GM12872 (cell line): ENCODE results near the gene EXOC6B.

Source experiments
- TF ChIP-seq, protein P1 (sequence below): IDR thresholded peaks from 3 replicates; pipeline ENCODE4 v1.5.1; 2011; ENCODE audit warnings: low read depth, mild to moderate bottlenecking, low read length, moderate library complexity; ENCODE audit not compliant: insufficient read depth

EXOC6B gene

DNA sequence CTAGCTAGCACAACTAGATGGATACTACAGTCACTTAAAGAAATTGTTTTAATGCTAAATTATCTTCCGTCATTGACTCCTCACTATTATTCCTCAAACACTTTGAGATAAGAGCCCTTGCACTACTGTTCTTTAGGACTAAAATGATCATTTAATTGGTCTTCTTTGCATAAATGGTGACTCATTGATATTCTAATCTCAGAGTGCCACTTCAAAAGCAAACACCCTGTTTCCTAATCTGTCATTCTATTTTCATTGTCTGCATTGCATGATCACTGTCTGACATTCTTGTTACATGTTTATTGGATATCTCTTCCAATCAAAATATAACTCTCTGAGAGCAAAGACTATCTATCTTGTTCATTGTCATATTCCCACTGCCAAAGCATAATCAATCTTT lies 313.9 kb downstream of the EXOC6B start:
- TF ChIP-seq, protein P1, sequence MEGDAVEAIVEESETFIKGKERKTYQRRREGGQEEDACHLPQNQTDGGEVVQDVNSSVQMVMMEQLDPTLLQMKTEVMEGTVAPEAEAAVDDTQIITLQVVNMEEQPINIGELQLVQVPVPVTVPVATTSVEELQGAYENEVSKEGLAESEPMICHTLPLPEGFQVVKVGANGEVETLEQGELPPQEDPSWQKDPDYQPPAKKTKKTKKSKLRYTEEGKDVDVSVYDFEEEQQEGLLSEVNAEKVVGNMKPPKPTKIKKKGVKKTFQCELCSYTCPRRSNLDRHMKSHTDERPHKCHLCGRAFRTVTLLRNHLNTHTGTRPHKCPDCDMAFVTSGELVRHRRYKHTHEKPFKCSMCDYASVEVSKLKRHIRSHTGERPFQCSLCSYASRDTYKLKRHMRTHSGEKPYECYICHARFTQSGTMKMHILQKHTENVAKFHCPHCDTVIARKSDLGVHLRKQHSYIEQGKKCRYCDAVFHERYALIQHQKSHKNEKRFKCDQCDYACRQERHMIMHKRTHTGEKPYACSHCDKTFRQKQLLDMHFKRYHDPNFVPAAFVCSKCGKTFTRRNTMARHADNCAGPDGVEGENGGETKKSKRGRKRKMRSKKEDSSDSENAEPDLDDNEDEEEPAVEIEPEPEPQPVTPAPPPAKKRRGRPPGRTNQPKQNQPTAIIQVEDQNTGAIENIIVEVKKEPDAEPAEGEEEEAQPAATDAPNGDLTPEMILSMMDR, result no peak

DNA sequence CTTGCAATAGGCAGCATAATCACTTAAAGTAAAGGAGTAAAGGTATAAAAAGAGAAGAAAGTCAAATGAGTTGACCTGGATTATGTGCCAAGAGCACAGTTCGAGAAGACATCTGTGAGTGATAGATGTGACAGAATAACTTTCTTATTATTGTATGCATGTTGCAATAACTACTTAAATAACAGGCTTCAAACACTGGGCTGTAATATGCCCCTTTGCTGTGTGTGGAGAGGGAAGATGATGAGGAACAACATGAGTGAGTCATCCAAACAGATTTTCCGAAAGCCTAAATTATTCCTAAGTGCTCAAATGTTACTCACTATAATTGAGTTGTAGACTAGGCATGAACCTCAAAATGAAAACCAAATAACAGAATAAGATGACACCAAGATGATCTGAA lies 328.1 kb downstream of the EXOC6B start:
- TF ChIP-seq, protein P1, result no peak

DNA sequence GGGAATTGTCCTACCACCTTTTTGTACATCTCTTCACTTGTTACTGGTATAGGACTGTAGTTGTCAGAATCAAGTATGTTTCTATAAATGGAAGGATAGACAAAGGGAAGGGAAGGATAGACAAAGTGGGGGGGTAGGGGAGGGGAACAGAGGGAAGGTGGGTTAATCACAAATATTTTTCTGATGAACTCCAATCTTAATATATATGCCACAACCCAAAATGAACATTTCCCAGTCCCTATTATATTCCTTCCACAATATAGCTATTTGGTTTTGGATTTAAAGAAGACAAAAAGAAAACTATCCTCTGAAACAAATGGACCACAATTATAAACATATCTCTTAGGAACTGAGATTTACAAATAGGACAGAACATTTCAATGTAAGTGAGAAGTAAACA lies 329.4 kb downstream of the EXOC6B start:
- TF ChIP-seq, protein P1, result no peak

- TF ChIP-seq, protein P1, result no peak
These were observed 331.4 kb downstream of the EXOC6B start for GRCh38 chr2:72494392-72494791.

GRCh38 chr2:72483346-72483745 lies 342.5 kb downstream of the EXOC6B start:
- TF ChIP-seq, protein P1, result no peak

DNA sequence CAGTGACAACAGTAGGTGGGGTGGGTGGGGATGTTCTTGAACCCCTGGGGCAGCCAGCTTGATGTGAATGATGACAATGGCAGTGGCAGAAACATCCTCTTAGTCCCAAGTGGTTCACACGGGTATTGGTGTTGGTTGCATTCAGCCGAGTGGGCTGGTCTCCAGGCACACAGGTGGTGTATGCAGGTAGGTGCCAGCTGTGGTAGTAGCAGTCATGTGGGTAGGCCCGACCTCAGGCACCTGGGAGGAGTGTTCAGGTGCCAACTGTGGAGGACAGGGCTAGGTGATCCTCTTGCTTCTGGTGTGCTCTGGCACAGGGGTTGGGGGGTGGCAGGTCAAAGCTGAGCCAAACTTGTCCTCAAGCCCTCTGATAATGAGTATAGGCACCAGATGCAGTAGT lies 350.6 kb downstream of the EXOC6B start:
- TF ChIP-seq, protein P1, result no peak

DNA sequence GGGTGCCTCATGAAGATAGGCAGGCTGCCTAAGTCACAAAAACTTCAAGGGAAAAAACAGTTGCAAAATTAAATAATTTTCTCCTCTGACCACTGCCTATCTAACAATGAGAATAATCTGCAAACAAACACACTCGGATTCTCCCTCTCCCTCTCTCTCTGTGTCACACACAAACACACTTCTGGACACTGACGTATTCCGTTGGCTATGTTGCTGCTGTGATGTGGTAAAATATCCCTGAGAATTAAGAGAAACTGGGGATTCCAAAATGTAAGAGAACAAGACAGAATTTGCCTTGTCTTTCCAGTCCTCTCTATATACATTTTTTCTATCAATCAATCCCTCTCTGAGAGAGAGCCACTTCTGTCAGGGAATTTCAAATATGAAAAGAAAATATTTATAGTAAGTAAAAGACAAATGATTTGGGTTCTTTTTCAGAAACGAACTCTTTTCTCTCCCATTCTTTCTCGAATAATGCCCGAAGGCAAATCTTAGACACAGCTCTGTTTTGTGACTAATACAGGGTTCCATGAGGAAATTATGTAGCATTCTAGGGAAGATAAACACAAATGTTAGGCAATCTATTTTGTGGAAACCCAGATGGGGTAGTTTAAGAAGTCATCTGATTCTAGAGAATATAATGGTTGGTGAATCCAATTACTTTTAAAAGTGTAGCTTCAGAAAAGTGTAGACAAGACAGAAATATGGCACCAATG lies 367.9 kb downstream of the EXOC6B start:
- TF ChIP-seq, protein P1, result no peak

DNA sequence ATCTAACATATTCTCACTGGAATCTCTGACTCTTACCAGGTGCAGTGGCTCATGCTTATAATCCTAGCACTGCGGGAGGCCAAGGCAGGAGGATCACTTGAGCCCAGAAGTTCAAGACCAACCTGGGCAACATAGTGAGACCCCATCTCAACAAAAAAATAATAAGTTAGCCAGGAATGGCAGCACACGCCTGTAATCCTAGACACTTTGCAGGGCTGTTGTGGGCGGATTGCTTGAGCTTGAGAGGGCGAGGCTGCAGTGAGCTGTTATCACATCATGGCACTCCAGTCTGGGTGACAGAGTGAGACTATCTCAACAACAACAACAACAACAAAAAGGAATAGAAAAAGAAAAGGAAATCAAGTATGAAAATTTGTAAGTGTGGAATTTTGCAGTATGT lies 371.6 kb downstream of the EXOC6B start:
- TF ChIP-seq, protein P1, result no peak
